KMS-11 (cell line): ENCODE data around the gene SLC6A18.

Source experiments
- H2AFZ ChIP-seq: fragments of 200-600 bp; sonication (generic); 2 replicates; pipeline ENCODE4 v1.6.1; 2016; ENCODE audit warnings: antibody characterized with exemption, mixed run types, low read depth
- H3K27ac ChIP-seq: fragments of 200-600 bp; sonication (generic); 2 replicates; pipeline ENCODE4 v1.6.1; 2016; ENCODE audit warnings: mild to moderate bottlenecking, mixed run types
- H3K27me3 ChIP-seq: fragments of 200-600 bp; sonication (generic); 2 replicates; pipeline ENCODE4 v1.6.1; 2017; ENCODE audit warnings: mild to moderate bottlenecking, low read depth, mixed run types, moderate library complexity; ENCODE audit not compliant: insufficient read depth
- H3K36me3 ChIP-seq: fragments of 200-600 bp; sonication (generic); 2 replicates; pipeline ENCODE4 v1.6.1; 2017; ENCODE audit warnings: mild to moderate bottlenecking, mixed run types; ENCODE audit not compliant: insufficient read depth
- H3K4me1 ChIP-seq: fragments of 200-600 bp; sonication (generic); 2 replicates; pipeline ENCODE4 v1.6.1; 2016; ENCODE audit warnings: mild to moderate bottlenecking, low read depth, mixed run types; ENCODE audit not compliant: poor library complexity, severe bottlenecking
- H3K4me2 ChIP-seq: fragments of 200-600 bp; sonication (generic); 2 replicates; pipeline ENCODE4 v1.7.0; 2016; ENCODE audit warnings: mild to moderate bottlenecking, mixed run types
- H3K4me3 ChIP-seq: fragments of 200-600 bp; sonication (generic); IDR thresholded peaks from 2 replicates; pipeline ENCODE4 v1.6.1; 2017; ENCODE audit warnings: low read depth, low read length, mixed read lengths; ENCODE audit not compliant: insufficient read depth
- H3K79me2 ChIP-seq: fragments of 200-600 bp; sonication (generic); 2 replicates; pipeline ENCODE4 v1.6.1; 2016; ENCODE audit warnings: low read depth, mixed run types; ENCODE audit not compliant: insufficient read depth
- H3K9ac ChIP-seq: fragments of 200-600 bp; sonication (generic); 2 replicates; pipeline ENCODE4 v1.6.1; 2016; ENCODE audit warnings: mild to moderate bottlenecking, mixed run types
- H4K20me1 ChIP-seq: fragments of 200-600 bp; sonication (generic); 2 replicates; pipeline ENCODE4 v1.6.1; 2016; ENCODE audit warnings: mild to moderate bottlenecking, mixed run types; ENCODE audit not compliant: insufficient read depth
- TF ChIP-seq, protein P1 (sequence below): fragments of 200-600 bp; sonication (generic); conservative IDR thresholded peaks from 2 replicates; pipeline ENCODE4 v1.6.1; 2017; ENCODE audit warnings: low read depth, mild to moderate bottlenecking, antibody characterized with exemption, low read length, moderate library complexity, mixed read lengths

SLC6A18 gene

DNA sequence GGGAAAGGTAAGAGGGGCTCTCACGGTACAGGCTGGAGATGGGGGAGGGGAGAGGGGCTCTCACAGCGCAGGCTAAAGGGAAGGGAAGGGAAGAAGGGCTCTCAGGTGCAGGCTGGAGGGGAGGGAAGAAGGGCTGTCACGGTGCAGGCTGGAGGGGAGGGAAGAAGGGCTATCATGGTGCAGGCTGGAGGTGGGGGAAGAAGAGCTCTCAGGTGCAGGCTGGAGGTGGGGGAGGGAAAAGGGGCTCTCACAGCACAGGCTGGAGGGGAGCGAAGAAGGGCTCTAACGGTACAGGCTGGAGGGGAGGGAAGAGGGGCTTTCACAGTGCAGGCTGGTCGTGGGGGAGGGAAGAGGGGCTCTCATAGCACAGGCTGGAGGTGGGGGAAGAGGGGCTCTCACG lies 4.6 kb downstream of the SLC6A18 start:
- TF ChIP-seq, protein P1, sequence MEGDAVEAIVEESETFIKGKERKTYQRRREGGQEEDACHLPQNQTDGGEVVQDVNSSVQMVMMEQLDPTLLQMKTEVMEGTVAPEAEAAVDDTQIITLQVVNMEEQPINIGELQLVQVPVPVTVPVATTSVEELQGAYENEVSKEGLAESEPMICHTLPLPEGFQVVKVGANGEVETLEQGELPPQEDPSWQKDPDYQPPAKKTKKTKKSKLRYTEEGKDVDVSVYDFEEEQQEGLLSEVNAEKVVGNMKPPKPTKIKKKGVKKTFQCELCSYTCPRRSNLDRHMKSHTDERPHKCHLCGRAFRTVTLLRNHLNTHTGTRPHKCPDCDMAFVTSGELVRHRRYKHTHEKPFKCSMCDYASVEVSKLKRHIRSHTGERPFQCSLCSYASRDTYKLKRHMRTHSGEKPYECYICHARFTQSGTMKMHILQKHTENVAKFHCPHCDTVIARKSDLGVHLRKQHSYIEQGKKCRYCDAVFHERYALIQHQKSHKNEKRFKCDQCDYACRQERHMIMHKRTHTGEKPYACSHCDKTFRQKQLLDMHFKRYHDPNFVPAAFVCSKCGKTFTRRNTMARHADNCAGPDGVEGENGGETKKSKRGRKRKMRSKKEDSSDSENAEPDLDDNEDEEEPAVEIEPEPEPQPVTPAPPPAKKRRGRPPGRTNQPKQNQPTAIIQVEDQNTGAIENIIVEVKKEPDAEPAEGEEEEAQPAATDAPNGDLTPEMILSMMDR, result no peak
- Histone ChIP-seq H2AFZ (no peak overlapping the region), H3K4me3 (no peak overlapping the region), H3K27ac (no peak overlapping the region), H3K4me1 (no peaks in the 10 kb centered on the region), H3K9ac (no peak overlapping the region), H3K27me3 (peaks cover 5% of the 10 kb centered on the region; the same call in 1 of the 2 replicates), H4K20me1 (no peaks in the 10 kb centered on the region), H3K36me3 (no peaks in the 10 kb centered on the region), H3K4me2 (no peak overlapping the region), H3K79me2 (no peaks in the 10 kb centered on the region)

DNA sequence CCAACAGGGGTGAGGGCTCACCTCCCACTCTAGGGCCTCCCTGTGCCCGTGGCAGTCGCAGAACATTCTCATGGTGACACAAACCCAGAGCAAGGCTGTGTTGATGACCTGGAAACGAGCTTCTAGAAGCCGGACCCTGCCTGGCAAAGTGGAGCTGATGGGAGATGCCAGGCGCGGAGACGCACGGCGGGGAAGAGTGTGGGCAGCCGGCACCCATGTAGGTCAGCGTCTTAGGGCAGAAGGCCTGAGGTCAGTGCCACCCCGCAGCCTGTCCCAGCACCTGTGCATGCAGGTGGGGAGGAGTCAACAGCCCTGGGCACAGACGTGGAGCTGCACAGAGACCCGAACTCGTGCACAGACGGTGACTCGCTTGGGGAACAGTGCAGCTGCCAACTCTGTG lies 5.4 kb downstream of the SLC6A18 start:
- H2AFZ ChIP-seq, result no peak overlapping the region
- TF ChIP-seq, protein P1, result no peak
- no peak overlapping the region for H3K4me2 ChIP-seq
- peaks cover 5% of the 10 kb centered on the region; the same call in 1 of the 2 replicates for H3K27me3 ChIP-seq
- H3K27ac ChIP-seq, result no peak overlapping the region
- no peaks in the 10 kb centered on the region for H3K79me2 ChIP-seq
- H4K20me1 ChIP-seq, result no peaks in the 10 kb centered on the region
- no peaks in the 10 kb centered on the region for H3K4me1 ChIP-seq
- H3K4me3 ChIP-seq, result no peak overlapping the region
- H3K9ac ChIP-seq, result no peak overlapping the region
- H3K36me3 ChIP-seq, result no peaks in the 10 kb centered on the region

DNA sequence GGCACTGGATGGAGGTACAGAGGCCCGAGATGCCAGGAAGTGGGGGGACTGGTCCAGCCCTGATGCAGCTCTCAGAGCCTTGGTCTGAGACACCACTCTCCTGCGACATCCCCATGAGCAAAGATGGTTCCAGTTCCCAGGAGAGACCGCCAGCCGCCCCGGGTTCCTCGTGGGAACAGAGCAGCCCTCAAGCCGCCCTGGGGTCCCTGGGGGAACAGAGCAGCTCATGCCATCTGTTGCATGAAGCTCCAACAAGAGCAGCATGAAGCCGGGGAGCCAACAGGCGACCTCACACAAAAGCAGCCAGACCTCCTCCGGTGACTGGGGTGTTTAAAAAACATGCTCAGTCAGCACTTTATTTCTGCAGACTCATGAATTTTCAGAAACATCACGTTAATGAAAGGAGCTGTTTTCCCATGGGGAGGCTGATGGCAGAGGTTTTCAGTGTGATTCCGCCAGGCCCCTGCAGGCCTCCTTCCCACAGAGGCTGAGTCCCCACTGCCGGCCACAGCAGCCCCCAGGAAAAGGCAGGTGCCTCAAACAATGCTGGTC lies 6.2 kb downstream of the SLC6A18 start:
- Histone ChIP-seq H3K79me2 (no peaks in the 10 kb centered on the region), H3K27ac (no peak overlapping the region), H4K20me1 (no peaks in the 10 kb centered on the region), H2AFZ (no peak overlapping the region), H3K4me1 (no peaks in the 10 kb centered on the region), H3K9ac (no peak overlapping the region), H3K36me3 (no peaks in the 10 kb centered on the region), H3K27me3 (peaks cover under 1% of the 10 kb centered on the region; the same call in 1 of the 2 replicates), H3K4me3 (no peak overlapping the region), H3K4me2 (no peak overlapping the region)
- TF ChIP-seq, protein P1, result no peak

DNA sequence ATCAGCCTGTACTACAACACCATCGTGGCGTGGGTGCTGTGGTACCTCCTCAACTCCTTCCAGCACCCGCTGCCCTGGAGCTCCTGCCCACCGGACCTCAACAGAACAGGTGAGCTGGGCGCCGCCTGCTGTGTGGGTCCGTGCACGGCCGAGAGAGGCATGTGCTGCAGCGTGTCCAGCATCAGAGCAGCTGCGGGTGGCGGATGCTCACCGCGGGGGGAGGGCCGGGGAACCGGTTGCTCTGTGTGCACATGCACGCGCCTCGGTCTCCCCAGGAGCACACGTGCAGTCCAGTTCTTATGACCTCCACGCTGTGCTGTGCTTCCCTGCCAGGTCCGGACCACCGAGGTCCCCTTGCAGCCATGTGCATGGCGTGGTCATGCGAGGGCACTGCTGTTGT lies 7.6 kb downstream of the SLC6A18 start:
- Histone ChIP-seq H3K79me2 (no peaks in the 10 kb centered on the region), H3K4me1 (no peaks in the 10 kb centered on the region), H3K27me3 (no peaks in the 10 kb centered on the region), H2AFZ (no peak overlapping the region), H3K4me3 (no peak overlapping the region), H4K20me1 (no peaks in the 10 kb centered on the region), H3K36me3 (no peaks in the 10 kb centered on the region), H3K27ac (no peak overlapping the region), H3K9ac (no peak overlapping the region), H3K4me2 (no peak overlapping the region)
- TF ChIP-seq, protein P1, result no peak
